Activated naive CD8-positive, alpha-beta T cell (primary cell): ENCODE measurements around the gene CTNNBL1.
A peak's percentile ranks its signal among the peaks of the same experiment; 100 is the strongest.

Source experiments
- H3K27ac Mint-ChIP-seq: one replicate; pipeline ENCODE4 v1.8.0; 2021; ENCODE audit warnings: mixed read lengths
- H3K27me3 Mint-ChIP-seq: one replicate; pipeline ENCODE4 v1.8.0; 2021; ENCODE audit warnings: mixed read lengths
- H3K36me3 Mint-ChIP-seq: one replicate; pipeline ENCODE4 v1.8.0; 2021; ENCODE audit warnings: mixed read lengths
- H3K4me1 Mint-ChIP-seq: one replicate; pipeline ENCODE4 v1.8.0; 2021; ENCODE audit warnings: low read depth, mixed read lengths
- H3K4me3 Mint-ChIP-seq: one replicate; pipeline ENCODE4 v1.8.0; 2021; ENCODE audit warnings: mild to moderate bottlenecking, mixed read lengths
- H3K9me3 Mint-ChIP-seq: one replicate; pipeline ENCODE4 v1.8.0; 2021; ENCODE audit warnings: low read depth, mixed read lengths

CTNNBL1 gene

DNA sequence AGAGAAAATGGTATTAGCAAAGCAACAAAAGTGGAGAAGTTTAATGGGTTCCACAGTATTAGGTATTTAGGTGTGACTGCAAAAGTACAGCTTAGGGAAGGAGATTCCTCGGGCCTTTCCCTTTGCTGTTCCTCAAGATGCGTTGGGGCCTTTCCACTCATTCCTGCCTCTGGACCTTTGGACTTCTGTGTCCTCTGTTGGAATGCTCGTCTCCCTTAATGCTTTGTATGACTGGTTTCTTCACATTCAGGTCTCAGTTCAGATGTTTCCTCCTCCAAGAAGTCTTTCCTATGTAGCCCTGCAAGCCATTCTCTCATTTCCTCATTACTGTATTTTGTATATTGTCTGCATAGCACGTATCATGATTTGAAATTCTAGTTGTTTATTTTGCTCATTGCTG, 39.6 kb downstream of the CTNNBL1 start:
- no peak overlapping the region for H3K4me3 Mint-ChIP-seq
- peaks cover 19% of the 10 kb centered on the region for H3K4me1 Mint-ChIP-seq
- H3K27me3 Mint-ChIP-seq = no peaks in the 10 kb centered on the region
- H3K27ac Mint-ChIP-seq = no peak overlapping the region
- H3K36me3 Mint-ChIP-seq = peaks cover 26% of the 10 kb centered on the region
- H3K9me3 Mint-ChIP-seq = no peaks in the 10 kb centered on the region

DNA sequence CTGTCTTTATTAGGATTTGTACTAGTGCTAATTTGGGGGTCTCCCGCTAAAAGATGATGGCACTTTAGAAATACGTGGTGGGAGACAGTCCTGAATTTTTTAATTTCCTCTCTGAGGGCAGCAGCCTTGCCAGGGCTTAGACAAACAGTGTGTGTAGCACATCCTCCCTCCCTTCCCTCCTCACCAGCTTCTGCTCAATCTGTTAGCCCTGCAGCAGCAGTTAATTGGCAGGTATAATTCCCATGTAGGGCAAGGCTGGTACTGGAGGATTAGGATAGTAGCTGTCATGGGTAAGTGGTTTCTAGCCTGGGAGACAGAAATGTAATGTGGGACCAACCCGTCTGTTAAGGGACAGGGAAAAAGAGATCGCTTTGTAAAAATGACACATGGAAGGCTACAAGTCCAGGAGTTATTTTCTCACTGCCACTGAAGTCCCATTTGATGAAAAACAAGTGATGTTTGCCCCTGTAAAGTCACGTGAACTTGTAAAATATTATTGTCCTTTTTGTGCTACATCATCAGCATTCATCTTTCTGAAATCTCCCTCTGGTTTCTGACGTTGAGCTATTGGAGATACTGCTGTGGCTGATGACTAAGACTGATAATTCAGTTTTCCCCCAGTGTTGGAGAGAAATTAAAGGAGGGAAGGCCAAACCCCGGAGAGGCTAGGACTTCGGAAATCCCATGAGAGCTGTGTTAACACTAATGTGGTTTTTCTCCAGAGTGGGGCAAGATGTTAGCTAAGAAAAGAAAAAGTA, 40.6 kb downstream of the CTNNBL1 start:
- Mint-ChIP-seq H3K27ac (peak overlapping the region; percentile 41), H3K4me1 (peaks cover 14% of the 10 kb centered on the region), H3K9me3 (no peaks in the 10 kb centered on the region), H3K4me3 (no peak overlapping the region), H3K27me3 (no peaks in the 10 kb centered on the region), H3K36me3 (peaks cover 29% of the 10 kb centered on the region)

DNA sequence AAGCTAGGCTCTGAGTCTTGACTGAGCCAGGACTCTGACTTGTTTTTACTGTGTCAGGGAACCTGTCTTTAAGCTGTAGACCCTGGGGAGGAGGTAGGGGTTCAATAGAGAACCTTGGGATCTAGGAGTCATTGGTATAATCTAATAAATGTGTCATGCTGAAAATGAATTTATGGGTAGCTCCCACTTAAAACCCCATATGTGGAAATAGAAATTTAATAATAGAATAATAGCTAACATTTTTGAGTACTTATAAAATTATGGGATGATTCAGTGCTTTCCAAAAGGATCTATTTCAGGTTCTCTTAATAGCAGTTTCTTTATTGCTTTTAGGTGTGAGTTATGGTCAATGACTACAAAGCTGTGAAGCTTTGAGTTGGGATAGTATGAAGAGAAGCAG, 41.7 kb downstream of the CTNNBL1 start:
- Mint-ChIP-seq H3K9me3 (no peaks in the 10 kb centered on the region), H3K27ac (no peak overlapping the region), H3K36me3 (peaks cover 33% of the 10 kb centered on the region), H3K4me1 (peaks cover 5% of the 10 kb centered on the region), H3K27me3 (no peaks in the 10 kb centered on the region), H3K4me3 (no peak overlapping the region)

DNA sequence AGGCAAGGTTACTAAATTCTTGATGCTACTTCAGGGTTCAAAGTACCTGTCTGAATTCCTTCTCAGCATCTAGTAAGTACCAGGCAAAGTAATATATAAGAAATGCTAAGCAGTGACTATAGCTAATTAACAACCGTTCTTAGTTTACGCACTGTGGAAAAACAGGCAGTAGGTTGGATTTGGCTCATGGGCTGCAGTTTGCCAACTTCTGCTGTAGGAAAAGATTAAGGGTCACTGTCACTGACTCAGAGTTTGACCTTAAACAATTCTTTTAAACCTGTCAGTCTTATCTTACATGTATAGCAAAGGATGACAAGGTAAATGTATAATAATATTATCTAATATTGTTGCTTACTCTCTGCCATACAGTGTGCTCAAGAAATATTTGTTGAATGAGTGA, 42.3 kb downstream of the CTNNBL1 start:
- Mint-ChIP-seq H3K27ac (no peak overlapping the region), H3K4me1 (peaks cover 5% of the 10 kb centered on the region), H3K9me3 (no peaks in the 10 kb centered on the region), H3K4me3 (no peak overlapping the region), H3K36me3 (peaks cover 33% of the 10 kb centered on the region), H3K27me3 (no peaks in the 10 kb centered on the region)

DNA sequence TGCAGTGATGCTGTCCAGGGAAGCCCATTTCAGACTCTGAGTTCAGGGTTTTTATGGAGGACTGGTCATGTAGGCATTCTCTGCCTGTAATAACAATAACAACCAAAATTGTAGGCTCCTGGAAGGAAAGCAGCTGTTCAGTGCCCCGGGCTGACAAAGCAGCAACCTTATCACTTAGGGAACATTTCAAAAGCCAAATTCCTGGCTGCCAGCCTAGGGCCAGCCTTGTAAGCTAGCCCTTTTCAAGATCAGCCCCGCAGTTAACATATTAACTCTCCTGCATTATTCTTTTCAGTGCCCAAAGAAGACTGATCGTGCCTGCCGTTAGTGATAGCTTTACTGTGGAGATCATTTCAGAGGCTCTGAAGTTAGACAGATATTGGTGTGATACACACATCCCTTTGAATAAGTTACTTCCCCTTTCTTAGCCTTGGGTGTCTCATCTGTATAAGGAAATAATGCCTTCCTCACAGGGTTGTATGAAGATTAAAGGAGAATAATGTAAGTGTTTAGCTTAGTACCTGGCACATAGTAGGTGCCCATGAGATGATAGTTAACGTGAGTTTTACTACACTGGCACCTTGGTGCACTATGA, 44.1 kb downstream of the CTNNBL1 start:
- peaks cover 23% of the 10 kb centered on the region for H3K36me3 Mint-ChIP-seq
- H3K27me3 Mint-ChIP-seq = no peaks in the 10 kb centered on the region
- peaks cover 3% of the 10 kb centered on the region for H3K4me1 Mint-ChIP-seq
- no peak overlapping the region for H3K4me3 Mint-ChIP-seq
- no peak overlapping the region for H3K27ac Mint-ChIP-seq
- H3K9me3 Mint-ChIP-seq = no peaks in the 10 kb centered on the region

DNA sequence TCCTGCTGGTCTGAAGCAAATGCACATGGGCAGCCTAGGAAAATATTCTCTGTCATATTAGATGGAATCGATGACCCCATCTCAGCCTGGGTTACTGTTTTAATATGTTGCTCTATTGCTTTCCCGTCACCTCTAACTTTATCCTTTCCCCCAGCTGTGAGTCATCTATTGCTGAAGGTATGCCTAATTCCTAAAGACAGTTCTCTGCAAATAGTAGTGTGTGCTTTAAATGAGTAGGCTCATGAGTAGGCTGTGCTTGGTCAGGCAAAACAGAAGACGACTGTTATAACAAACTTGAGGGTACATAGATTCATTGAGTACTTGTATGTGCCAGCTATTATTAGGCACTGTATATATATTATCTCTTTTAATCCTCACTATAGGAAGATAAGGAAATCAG, 47.2 kb downstream of the CTNNBL1 start:
- H3K4me3 Mint-ChIP-seq = no peak overlapping the region
- H3K4me1 Mint-ChIP-seq = peaks cover 21% of the 10 kb centered on the region
- no peaks in the 10 kb centered on the region for H3K9me3 Mint-ChIP-seq
- H3K27ac Mint-ChIP-seq = no peak overlapping the region
- H3K36me3 Mint-ChIP-seq = peaks cover 25% of the 10 kb centered on the region
- no peaks in the 10 kb centered on the region for H3K27me3 Mint-ChIP-seq

DNA sequence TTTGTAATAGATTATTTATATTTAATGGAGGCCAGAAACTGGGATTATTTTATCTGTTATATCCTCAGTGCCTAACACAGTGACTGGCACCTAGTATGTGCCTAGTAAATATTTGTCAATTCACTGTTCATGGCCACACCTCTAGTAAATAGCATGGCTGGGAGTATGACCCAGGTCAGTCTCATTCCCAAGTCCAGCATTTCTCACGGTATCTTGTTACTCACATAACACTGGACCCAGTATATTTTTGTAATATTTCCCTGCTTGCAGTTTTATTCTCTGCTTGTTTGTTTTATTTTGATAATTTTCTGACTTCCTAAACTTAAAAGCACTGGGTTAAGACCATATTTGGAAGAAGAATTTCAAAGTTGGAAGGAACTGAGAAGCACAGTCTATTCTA, 47.7 kb downstream of the CTNNBL1 start:
- H3K9me3 Mint-ChIP-seq = no peaks in the 10 kb centered on the region
- H3K36me3 Mint-ChIP-seq = peaks cover 30% of the 10 kb centered on the region
- H3K27ac Mint-ChIP-seq = no peak overlapping the region
- peaks cover 24% of the 10 kb centered on the region for H3K4me1 Mint-ChIP-seq
- no peaks in the 10 kb centered on the region for H3K27me3 Mint-ChIP-seq
- H3K4me3 Mint-ChIP-seq = no peak overlapping the region

DNA sequence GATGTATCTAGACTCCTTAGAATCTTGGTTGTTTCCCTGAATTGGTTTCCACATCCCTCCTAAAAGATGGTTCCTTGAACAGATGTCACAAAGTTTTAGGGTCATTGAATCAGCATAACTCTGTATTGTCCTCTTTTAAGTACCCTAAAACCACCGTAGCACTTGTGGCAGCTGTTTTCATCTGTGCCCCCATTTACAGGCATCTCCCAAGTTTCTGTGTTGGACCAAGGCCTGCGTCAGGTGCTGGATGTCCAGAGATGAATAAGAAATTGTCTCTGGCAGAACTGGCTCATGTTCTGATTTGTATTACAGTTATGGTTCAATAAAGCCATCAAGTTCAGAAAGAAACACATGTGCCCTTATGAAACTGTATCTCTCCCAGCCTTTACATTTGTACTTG, 48.3 kb downstream of the CTNNBL1 start:
- Mint-ChIP-seq H3K4me1 (peaks cover 25% of the 10 kb centered on the region), H3K36me3 (peaks cover 33% of the 10 kb centered on the region), H3K27ac (no peak overlapping the region)

DNA sequence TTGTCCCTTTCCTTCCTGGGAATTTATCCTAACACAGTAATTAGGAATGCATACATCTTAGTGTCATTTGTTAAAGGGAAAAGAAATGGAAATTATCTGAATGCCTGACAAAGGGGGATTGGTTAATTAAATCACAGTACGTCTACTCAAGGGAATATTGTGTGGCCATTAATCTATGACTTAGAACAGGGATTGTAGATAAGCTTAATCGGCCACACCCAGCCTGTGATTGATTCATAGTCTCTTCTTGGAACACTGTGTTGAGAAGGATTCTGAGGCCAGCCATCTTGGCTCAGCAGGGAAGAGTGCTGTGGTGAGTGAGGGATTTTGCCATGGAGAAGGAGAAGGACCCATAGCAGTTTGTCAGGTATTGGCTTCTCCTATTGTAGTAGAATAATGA, 50.5 kb downstream of the CTNNBL1 start:
- Mint-ChIP-seq H3K4me1 (peaks cover 25% of the 10 kb centered on the region), H3K36me3 (peaks cover 26% of the 10 kb centered on the region), H3K27ac (peak overlapping the region; percentile 59), H3K4me3 (no peak overlapping the region), H3K27me3 (no peaks in the 10 kb centered on the region), H3K9me3 (no peaks in the 10 kb centered on the region)

More for the DNA sequence above, 48.3 kb downstream of the CTNNBL1 start:
- Mint-ChIP-seq H3K4me3 (no peak overlapping the region), H3K27me3 (no peaks in the 10 kb centered on the region), H3K9me3 (no peaks in the 10 kb centered on the region)

DNA sequence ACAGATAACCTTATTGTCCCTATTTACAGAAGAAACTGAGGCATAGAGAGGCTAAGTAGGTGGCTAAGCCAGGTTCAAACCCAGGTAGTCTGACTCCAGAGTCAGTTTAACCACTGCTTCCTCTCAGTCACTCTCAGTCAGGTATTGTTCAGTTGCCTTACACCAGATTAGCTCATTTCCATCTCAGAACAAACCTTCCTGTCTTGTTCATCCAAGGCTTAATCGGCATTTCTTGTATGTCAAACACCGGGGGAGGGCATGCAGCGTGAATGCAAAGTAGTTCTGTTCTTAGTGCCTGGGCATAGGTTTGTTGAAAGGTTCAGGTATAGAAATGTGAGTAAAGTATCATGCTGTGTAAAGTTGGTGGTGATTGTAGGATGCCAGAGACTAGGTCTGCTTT, 51.7 kb downstream of the CTNNBL1 start:
- peaks cover 22% of the 10 kb centered on the region for H3K36me3 Mint-ChIP-seq
- H3K27me3 Mint-ChIP-seq = no peaks in the 10 kb centered on the region
- H3K27ac Mint-ChIP-seq = peak overlapping the region; percentile 54
- H3K4me1 Mint-ChIP-seq = peaks cover 25% of the 10 kb centered on the region
- no peak overlapping the region for H3K4me3 Mint-ChIP-seq
- H3K9me3 Mint-ChIP-seq = no peaks in the 10 kb centered on the region

DNA sequence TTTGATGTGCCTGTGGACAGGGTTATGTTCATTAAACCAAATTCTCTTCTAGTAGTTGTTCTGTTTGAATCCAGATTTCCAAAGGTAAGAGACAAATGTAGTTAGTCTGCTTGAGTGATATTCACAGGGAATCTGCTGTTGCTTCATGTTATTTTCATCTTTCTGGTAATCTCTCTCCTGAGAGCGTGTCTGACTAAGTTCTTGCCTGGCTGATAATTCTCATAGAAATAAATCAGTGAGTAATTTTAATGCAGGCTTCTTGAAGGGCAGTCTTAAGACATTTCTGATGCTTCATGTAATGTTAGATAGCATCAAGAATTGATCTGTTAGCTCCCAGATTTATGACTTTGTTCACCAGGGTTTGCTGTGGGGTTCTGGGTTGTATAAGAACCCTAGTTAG, 54.2 kb downstream of the CTNNBL1 start:
- Mint-ChIP-seq H3K4me1 (peaks cover 24% of the 10 kb centered on the region), H3K36me3 (peaks cover 31% of the 10 kb centered on the region), H3K9me3 (no peaks in the 10 kb centered on the region), H3K27ac (no peak overlapping the region), H3K4me3 (no peak overlapping the region), H3K27me3 (no peaks in the 10 kb centered on the region)

DNA sequence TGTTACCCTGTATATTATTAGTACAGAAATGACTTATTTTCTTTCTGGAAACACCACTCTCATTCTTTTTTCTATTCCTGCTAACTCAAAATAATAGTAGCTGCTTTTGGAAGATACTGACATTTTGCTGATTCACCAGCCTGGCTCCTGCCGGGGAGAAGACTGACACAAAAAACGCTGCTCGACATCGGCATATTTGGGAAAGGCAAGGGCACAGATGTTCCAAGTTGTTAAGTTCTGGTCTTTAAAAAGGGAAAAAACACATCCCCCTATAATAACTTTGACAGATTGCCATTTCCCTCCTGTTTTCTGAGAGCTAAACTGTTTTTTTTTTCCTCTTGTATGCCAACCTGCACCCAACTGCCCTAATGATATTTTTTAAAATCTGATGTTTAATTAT, 55.4 kb downstream of the CTNNBL1 start:
- Mint-ChIP-seq H3K36me3 (peaks cover 34% of the 10 kb centered on the region), H3K27me3 (no peaks in the 10 kb centered on the region), H3K27ac (no peak overlapping the region)

DNA sequence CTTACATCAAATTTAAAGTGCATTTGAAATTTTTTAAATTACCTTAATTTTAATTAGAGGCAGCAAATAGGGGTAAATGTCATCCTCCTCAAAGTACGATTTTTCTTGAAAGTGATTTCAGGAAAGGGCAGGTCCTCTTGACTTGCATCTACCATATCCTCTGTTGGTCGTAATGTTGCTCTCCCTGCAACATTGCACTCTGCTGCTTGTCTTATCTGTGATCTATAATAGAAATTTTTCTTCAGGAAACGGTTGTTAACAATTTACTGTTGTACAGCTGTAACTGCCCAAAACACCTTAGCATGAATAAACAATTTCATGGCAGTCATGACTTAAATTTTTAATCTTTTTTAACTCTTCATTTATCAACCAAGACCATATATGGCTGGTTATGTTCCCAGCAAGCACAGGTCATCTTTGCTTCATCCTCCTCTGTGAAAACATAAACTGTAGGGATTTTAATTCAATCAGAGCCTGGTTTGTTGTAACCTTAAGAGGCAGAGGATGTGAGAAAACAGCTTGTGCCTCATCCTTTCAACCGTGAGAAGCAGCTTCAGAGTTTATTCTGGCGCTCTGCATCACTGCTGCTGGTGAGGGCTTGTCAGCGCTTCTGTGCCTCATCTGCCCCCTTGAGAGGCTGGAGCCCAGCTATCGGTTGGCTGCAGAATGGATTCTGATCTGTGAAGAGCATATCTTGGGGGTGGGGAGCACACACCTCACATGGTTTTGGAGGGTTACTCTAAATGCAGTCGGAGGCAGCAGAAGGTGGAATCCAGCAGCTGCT, 56.0 kb downstream of the CTNNBL1 start:
- no peaks in the 10 kb centered on the region for H3K27me3 Mint-ChIP-seq
- H3K9me3 Mint-ChIP-seq = no peaks in the 10 kb centered on the region
- no peak overlapping the region for H3K4me3 Mint-ChIP-seq
- peaks cover 34% of the 10 kb centered on the region for H3K36me3 Mint-ChIP-seq
- H3K27ac Mint-ChIP-seq = no peak overlapping the region
- peaks cover 15% of the 10 kb centered on the region for H3K4me1 Mint-ChIP-seq

More for the DNA sequence above, 55.4 kb downstream of the CTNNBL1 start:
- Mint-ChIP-seq H3K4me1 (peaks cover 21% of the 10 kb centered on the region), H3K9me3 (no peaks in the 10 kb centered on the region), H3K4me3 (no peak overlapping the region)

DNA sequence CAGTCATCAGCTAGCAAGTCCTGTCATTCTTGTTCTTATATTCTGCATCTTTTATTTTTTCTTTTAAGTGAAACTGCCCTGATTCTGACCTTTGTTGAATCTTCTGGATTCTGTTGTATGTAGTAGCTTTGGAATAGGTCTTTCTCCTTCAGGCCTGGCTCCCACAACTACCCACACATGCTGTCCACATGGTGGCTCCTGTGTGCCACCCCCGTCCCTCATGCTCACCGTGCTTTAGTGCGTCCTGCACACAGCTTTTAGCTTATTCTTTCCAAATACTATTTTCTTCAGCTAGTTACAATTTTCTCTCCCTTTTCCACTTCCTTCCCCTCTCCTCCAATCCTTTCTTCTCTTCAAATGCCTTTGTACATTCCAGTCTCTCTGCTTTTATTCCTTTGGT, 61.8 kb downstream of the CTNNBL1 start:
- peaks cover 36% of the 10 kb centered on the region for H3K36me3 Mint-ChIP-seq
- H3K4me3 Mint-ChIP-seq = no peak overlapping the region
- H3K27ac Mint-ChIP-seq = no peak overlapping the region

DNA sequence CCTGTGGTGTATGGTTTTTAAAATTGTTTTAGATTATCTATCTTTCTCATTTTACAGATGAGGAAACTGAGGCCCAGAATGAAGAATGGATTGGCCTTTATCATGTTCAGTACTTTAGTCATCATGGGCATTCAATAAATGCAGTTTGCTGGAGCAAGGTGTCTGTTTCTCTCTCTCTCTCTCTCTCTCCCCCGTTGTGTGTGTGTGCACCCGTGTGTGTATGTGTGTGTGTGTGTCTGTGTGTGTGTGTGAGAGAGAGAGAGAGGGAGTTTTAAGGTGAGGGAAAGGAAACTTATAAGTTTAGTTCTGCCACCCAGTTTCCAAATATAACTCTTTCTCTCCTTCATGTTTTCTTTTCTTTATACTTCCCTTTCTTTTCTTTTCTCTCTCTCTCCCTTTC, 62.4 kb downstream of the CTNNBL1 start:
- Mint-ChIP-seq H3K27me3 (no peaks in the 10 kb centered on the region), H3K9me3 (no peaks in the 10 kb centered on the region), H3K36me3 (peaks cover 35% of the 10 kb centered on the region), H3K27ac (no peak overlapping the region), H3K4me3 (no peak overlapping the region), H3K4me1 (no peaks in the 10 kb centered on the region)

More for the DNA sequence above, 61.8 kb downstream of the CTNNBL1 start:
- H3K27me3 Mint-ChIP-seq = no peaks in the 10 kb centered on the region
- H3K4me1 Mint-ChIP-seq = no peaks in the 10 kb centered on the region
- no peaks in the 10 kb centered on the region for H3K9me3 Mint-ChIP-seq
